Femur (tissue), 1 donor: Measurements from ENCODE around the gene PLXNC1.

Experiments used
- DNase-seq: peaks from one replicate; pipeline ENCODE4 v3.0.0-alpha.2; 2017

PLXNC1 gene

GRCh38 chr12:94207849-94208621 lies 59.7 kb downstream of the PLXNC1 start:
- DNase-seq = no peak

DNA sequence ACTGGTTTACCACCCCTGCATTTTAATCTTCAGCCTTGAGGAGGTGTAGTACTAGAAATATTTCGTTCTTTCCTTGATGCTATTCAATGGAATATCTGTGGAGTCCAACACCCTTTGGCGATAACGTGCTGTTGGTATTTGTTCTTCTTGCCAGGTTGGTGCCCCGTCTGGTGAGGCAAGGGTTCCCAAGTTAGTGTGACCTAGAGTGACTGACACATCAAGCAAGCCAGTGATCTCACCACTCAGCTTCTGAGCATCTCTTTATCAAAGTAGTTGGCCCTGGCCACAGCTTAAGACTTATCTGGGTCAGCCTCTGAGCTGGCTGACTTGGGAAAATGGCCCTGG lies 60.2 kb downstream of the PLXNC1 start:
- DNase-seq = no peak

GRCh38 chr12:94209240-94209639 lies 60.9 kb downstream of the PLXNC1 start:
- no peak for DNase-seq

DNA sequence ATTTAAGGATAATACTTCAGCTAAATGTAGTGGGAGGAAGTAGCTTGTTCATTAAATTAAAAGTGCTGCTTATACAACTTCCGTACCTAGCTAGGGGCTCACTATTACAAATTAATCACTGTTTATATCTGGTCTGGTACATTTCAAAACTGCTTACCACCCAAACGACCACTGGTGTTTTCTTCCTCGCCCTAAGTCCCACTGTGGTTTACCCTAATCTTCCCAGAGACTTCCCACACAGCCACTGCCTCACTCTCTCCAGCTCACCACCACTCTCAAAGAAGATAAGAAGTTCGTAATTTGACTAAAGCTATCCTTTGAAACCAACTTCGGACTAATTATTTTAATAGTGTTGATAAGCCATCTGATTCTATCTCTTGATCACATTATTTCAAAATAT lies 62.6 kb downstream of the PLXNC1 start:
- DNase-seq = no peak

GRCh38 chr12:94218233-94218632 lies 69.9 kb downstream of the PLXNC1 start:
- DNase-seq = no peak

GRCh38 chr12:94219622-94220302 lies 71.4 kb downstream of the PLXNC1 start:
- DNase-seq = no peak

DNA sequence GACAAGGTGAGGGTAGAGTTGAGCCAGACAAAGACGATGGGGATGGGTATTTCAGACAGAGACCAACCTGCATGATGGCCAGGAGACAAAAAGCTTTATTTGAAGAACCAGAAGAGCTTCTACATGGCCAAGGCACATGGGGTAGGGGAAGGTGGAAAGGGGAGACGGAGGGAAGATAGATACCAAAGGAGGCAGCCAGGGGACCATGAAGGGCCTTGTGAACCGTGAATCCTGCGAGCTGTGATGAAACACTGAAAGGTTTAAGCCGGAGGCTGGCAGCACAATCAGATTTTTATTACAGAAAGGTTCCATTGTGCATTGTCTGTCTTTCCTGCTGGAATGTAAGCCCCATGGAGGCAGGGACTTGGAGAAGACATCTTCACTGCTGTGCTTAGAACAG lies 72.4 kb downstream of the PLXNC1 start:
- DNase-seq = no peak

DNA sequence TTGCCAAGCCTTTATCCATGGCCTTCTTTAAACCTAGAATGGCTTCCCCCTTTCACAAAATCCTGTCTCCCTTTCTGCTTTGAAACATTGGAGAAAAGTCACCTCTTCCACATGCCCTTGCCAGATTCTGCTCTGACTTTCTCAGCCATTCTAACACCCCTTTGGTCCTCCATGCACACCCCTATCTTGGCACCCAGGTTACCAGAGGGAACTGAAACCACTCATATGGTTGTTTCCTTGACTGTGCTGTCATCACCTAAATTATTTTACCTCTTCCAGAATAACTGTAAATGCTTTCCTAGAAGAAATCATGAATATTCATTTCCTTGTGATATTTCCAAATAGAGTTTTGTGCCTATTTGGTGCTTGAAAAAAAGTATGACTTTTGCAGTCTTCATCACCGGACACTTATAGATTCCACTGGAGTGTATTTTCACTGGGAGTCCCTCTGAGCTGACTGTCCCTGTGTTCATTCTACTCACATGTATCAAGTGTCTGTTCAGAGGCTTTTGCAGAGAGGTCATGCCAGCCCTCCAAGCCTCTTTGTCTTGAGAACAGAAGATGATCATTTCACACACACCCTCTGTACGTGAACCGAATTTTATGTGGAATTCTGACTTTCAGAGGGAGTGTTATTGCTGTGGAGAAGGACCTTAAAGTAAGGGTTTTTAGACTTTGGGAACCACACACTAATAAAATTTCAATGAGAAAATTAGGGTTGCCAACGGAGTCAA lies 74.1 kb downstream of the PLXNC1 start:
- DNase-seq = no peak

DNA sequence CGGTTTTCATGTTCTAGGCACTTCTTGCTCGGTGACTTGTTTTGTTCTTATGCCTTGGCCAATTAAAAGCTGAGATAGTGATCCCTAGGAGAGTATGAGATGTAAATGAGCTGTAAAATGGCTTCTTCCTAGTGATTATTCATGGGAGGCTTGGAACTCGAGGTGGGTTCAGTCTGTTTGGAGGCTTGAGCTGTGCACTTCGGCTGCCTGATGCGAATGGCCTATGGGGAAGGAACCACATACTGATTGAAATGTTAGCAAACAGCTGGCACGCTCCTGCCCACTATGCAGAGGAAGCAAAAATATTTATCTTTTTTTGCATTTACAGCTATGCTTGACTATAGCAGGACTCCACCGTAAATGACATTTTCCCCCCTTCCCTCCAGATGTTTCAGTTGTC lies 75.5 kb downstream of the PLXNC1 start:
- DNase-seq = no peak

GRCh38 chr12:94225506-94225905 lies 77.1 kb downstream of the PLXNC1 start:
- DNase-seq = no peak

DNA sequence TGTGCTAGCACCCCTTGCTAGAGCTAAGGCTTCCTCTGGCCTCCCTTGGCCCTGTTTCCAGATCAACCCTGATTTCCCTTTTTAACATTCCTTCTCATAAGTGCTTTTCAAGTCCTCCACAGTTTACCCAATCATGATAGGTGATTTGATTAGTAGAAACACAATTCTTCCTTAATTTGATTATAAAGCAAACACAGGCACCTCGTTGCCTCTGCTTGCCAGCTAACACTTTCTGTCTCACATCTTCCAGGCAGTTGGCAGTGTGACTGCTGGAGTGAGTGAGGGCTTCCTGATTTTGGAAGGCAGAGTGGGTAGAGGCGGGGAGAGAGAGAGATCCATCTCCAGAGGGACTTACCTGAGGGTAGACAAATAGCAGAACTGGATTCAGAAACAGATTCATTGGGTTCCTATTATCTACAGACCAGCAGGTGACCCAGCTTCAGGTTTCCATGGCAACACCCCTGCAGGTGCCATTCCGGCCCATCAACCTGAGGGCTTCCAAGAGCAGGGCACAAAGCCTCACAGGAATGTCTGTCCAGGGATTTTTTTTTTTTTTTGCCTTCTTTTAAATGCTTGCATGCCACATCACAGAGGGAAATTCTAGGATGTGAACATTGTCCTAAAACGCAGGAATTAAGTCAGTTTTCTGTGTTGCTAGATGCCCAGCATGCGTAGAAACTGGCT lies 77.7 kb downstream of the PLXNC1 start:
- no peak for DNase-seq

GRCh38 chr12:94227066-94227465 lies 78.7 kb downstream of the PLXNC1 start:
- no peak for DNase-seq

GRCh38 chr12:94228488-94228907 lies 80.1 kb downstream of the PLXNC1 start:
- no peak for DNase-seq

GRCh38 chr12:94229902-94230301 lies 81.5 kb downstream of the PLXNC1 start:
- DNase-seq = no peak

GRCh38 chr12:94230357-94230905 lies 82.1 kb downstream of the PLXNC1 start:
- no peak for DNase-seq

GRCh38 chr12:94231709-94232108 lies 83.3 kb downstream of the PLXNC1 start:
- DNase-seq = no peak

- no peak for DNase-seq
Observed at GRCh38 chr12:94235848-94236247, 87.5 kb downstream of the PLXNC1 start.

DNA sequence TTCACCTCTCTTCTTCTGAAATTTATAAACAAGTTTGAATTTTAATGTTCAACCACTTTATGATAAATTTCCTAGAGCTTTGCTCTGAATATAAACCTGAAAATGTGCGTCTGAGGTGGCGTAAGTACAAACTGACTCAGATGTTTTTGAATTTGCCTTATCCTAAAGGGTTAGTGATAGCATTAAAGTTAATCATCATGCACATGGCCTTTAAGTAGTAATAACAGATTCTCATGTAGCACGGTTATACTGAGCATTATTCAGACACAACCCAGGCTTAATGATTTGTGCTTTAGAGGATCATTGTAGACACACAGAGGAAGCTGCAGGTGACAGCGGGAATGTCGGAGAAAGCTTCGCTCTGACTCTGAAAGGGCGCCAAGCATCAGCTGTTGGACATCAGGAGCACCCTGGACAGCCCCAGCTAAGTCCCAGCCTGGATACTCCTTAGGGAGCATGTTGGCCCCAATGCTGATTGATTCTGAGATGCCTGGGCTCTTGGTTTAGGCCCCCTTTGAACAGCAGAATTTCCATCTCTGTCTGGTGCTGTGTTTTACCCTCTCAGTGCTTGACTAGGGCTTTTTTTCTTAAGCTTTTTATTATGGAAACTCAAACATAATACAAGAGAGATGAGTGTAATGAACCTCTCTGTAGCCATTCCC lies 91.1 kb downstream of the PLXNC1 start:
- DNase-seq = no peak

- DNase-seq = no peak
Observed at GRCh38 chr12:94240171-94240570, 91.8 kb downstream of the PLXNC1 start.

- DNase-seq = no peak
Observed at GRCh38 chr12:94242901-94243300, 94.5 kb downstream of the PLXNC1 start.

GRCh38 chr12:94244165-94245133 lies 96.1 kb downstream of the PLXNC1 start:
- DNase-seq = peak; percentile 38
